ENCODE measurements around the gene NDUFV1.
"Not testable (repeated sequence)": the region's sequence is repeated elsewhere in the genome, so short reads cannot be mapped to it uniquely, and the experiment has no call there.

NDUFV1 gene

GRCh38 chr11:67586568-67587250 is 20.0 kb upstream of the NDUFV1 start:
- Histone ChIP-seq H3K4me1 (ENCODE audit: control insufficient read depth in 2 of 2, insufficient read depth in 1 of 2, low read depth in 1 of 2, low read length in 2 of 2) (peaks cover 13 to 17% of the 10 kb centered on the region in 2 donors), H3K14ac (ENCODE audit: low read length) (no peak overlapping the region), H3K27me3 (ENCODE audit: control insufficient read depth in 3 of 3, insufficient read depth in 3 of 3, low read depth in 1 of 3, low read length in 3 of 3) (peaks cover 0 to 6% (median 6%) of the 10 kb centered on the region in 3 experiments), H3K79me1 (ENCODE audit: low read depth, low read length) (peaks cover 21% of the 10 kb centered on the region), H3K36me3 (replicated peaks in 1 of 2; ENCODE audit: control insufficient read depth in 2 of 2, insufficient read depth in 2 of 2, low read length in 2 of 2) (peaks cover 22 to 43% of the 10 kb centered on the region in 2 donors), H2AFZ (ENCODE audit: low read length) (no peak overlapping the region), H3K9ac (ENCODE audit: low read depth, low read length, poor library complexity) (no peak overlapping the region), H3K4me3 (ENCODE audit: low read length in 2 of 2) (no peak overlapping the region), H3K9me3 (replicated peaks in 1 of 2; ENCODE audit: control insufficient read depth in 2 of 2, insufficient read depth in 1 of 2, low read depth in 1 of 2, low read length in 2 of 2) (peaks cover 0 to 6% of the 10 kb centered on the region in 2 donors), H2BK15ac (ENCODE audit: low read length) (no peak overlapping the region), H3K4ac (ENCODE audit: low read length) (no peak overlapping the region), H3K4me2 (ENCODE audit: insufficient read depth, low read length, poor library complexity, severe bottlenecking) (no peak overlapping the region), H3K18ac (ENCODE audit: low read length) (no peak overlapping the region), H2BK120ac (ENCODE audit: low read depth, low read length) (no peak overlapping the region), H3K27ac (replicated peaks; ENCODE audit: low read length) (no peak overlapping the region), H4K91ac (ENCODE audit: low read depth, low read length, poor library complexity) (no peak overlapping the region), H2BK12ac (ENCODE audit: low read length) (no peak overlapping the region), H4K8ac (ENCODE audit: low read depth, low read length) (no peak overlapping the region), H2AK5ac (ENCODE audit: low read depth, low read length) (no peak overlapping the region), H2BK5ac (ENCODE audit: low read length) (no peak overlapping the region), H3K23ac (ENCODE audit: low read depth, low read length, poor library complexity) (no peak overlapping the region)
- no CpG with 5 or more reads among the region's 5 CpGs for WGBS, 2 donors (ENCODE audit: extremely low coverage in 2 of 2, insufficient read length in 2 of 2, insufficient replicate concordance in 1 of 2)
- no peak for DNase-seq (ENCODE audit: low spot score)

- no CpG with 5 or more reads among the region's 1 CpG for WGBS, 2 donors (ENCODE audit: extremely low coverage in 2 of 2, insufficient read length in 2 of 2, insufficient replicate concordance in 1 of 2)
- H4K91ac ChIP-seq (ENCODE audit: low read depth, low read length, poor library complexity): no peak overlapping the region
Measured at GRCh38 chr11:67588136-67588503, 18.6 kb upstream of the NDUFV1 start.

GRCh38 chr11:67588899-67589415 is 17.8 kb upstream of the NDUFV1 start:
- not testable (repeated sequence) for H4K91ac ChIP-seq (ENCODE audit: low read depth, low read length, poor library complexity); H3K27me3 ChIP-seq (ENCODE audit: control insufficient read depth in 3 of 3, insufficient read depth in 3 of 3, low read depth in 1 of 3, low read length in 3 of 3); H3K27ac ChIP-seq (replicated peaks; ENCODE audit: low read length); H3K4ac ChIP-seq (ENCODE audit: low read length); H3K18ac ChIP-seq (ENCODE audit: low read length); H3K9ac ChIP-seq (ENCODE audit: low read depth, low read length, poor library complexity); H3K4me3 ChIP-seq (ENCODE audit: low read length in 2 of 2); H2AK5ac ChIP-seq (ENCODE audit: low read depth, low read length); H4K8ac ChIP-seq (ENCODE audit: low read depth, low read length); H3K23ac ChIP-seq (ENCODE audit: low read depth, low read length, poor library complexity); H2BK120ac ChIP-seq (ENCODE audit: low read depth, low read length); H3K4me2 ChIP-seq (ENCODE audit: insufficient read depth, low read length, poor library complexity, severe bottlenecking); H2AFZ ChIP-seq (ENCODE audit: low read length); H2BK5ac ChIP-seq (ENCODE audit: low read length); DNase-seq (ENCODE audit: low spot score); H3K14ac ChIP-seq (ENCODE audit: low read length); H2BK12ac ChIP-seq (ENCODE audit: low read length); H3K9me3 ChIP-seq (replicated peaks in 1 of 2; ENCODE audit: control insufficient read depth in 2 of 2, insufficient read depth in 1 of 2, low read depth in 1 of 2, low read length in 2 of 2); H2BK15ac ChIP-seq (ENCODE audit: low read length)
- peaks cover 21% of the 10 kb centered on the region for H3K79me1 ChIP-seq (ENCODE audit: low read depth, low read length)
- peaks cover 22 to 43% of the 10 kb centered on the region in 2 donors for H3K36me3 ChIP-seq (replicated peaks in 1 of 2; ENCODE audit: control insufficient read depth in 2 of 2, insufficient read depth in 2 of 2, low read length in 2 of 2)
- no CpG with 5 or more reads among the region's 11 CpGs for WGBS, 2 donors (ENCODE audit: extremely low coverage in 2 of 2, insufficient read length in 2 of 2, insufficient replicate concordance in 1 of 2)
- peaks cover 7 to 13% of the 10 kb centered on the region in 2 donors for H3K4me1 ChIP-seq (ENCODE audit: control insufficient read depth in 2 of 2, insufficient read depth in 1 of 2, low read depth in 1 of 2, low read length in 2 of 2)

More at GRCh38 chr11:67588136-67588503, 18.6 kb upstream of the NDUFV1 start:
- H3K4me3 ChIP-seq (ENCODE audit: low read length in 2 of 2): no peak overlapping the region
- no peak overlapping the region for H2BK15ac ChIP-seq (ENCODE audit: low read length)
- H3K36me3 ChIP-seq (replicated peaks in 1 of 2; ENCODE audit: control insufficient read depth in 2 of 2, insufficient read depth in 2 of 2, low read length in 2 of 2): peaks cover 22 to 43% of the 10 kb centered on the region in 2 donors
- no peaks in the 10 kb centered on the region for H3K27me3 ChIP-seq (ENCODE audit: control insufficient read depth in 3 of 3, insufficient read depth in 3 of 3, low read depth in 1 of 3, low read length in 3 of 3)
- DNase-seq (ENCODE audit: low spot score): no peak
- no peak overlapping the region for H2BK12ac ChIP-seq (ENCODE audit: low read length)
- H3K4me1 ChIP-seq (ENCODE audit: control insufficient read depth in 2 of 2, insufficient read depth in 1 of 2, low read depth in 1 of 2, low read length in 2 of 2): peaks cover 7 to 13% of the 10 kb centered on the region in 2 donors
- no peak overlapping the region for H3K4ac ChIP-seq (ENCODE audit: low read length)
- H3K9me3 ChIP-seq (replicated peaks in 1 of 2; ENCODE audit: control insufficient read depth in 2 of 2, insufficient read depth in 1 of 2, low read depth in 1 of 2, low read length in 2 of 2): peaks cover 0 to 6% of the 10 kb centered on the region in 2 donors
- H3K14ac ChIP-seq (ENCODE audit: low read length): no peak overlapping the region
- H3K18ac ChIP-seq (ENCODE audit: low read length): no peak overlapping the region
- H2BK120ac ChIP-seq (ENCODE audit: low read depth, low read length): no peak overlapping the region
- H2AFZ ChIP-seq (ENCODE audit: low read length): no peak overlapping the region
- no peak overlapping the region for H2BK5ac ChIP-seq (ENCODE audit: low read length)
- H3K79me1 ChIP-seq (ENCODE audit: low read depth, low read length): peaks cover 21% of the 10 kb centered on the region
- no peak overlapping the region for H3K9ac ChIP-seq (ENCODE audit: low read depth, low read length, poor library complexity)
- no peak overlapping the region for H3K4me2 ChIP-seq (ENCODE audit: insufficient read depth, low read length, poor library complexity, severe bottlenecking)
- no peak overlapping the region for H3K27ac ChIP-seq (replicated peaks; ENCODE audit: low read length)
- no peak overlapping the region for H2AK5ac ChIP-seq (ENCODE audit: low read depth, low read length)
- no peak overlapping the region for H4K8ac ChIP-seq (ENCODE audit: low read depth, low read length)
- H3K23ac ChIP-seq (ENCODE audit: low read depth, low read length, poor library complexity): no peak overlapping the region

GRCh38 chr11:67592880-67593564 is 13.7 kb upstream of the NDUFV1 start:
- Histone ChIP-seq H3K9me3 (replicated peaks in 1 of 2; ENCODE audit: control insufficient read depth in 2 of 2, insufficient read depth in 1 of 2, low read depth in 1 of 2, low read length in 2 of 2) (peaks cover 0 to 3% of the 10 kb centered on the region in 2 donors), H3K18ac (ENCODE audit: low read length) (no peak overlapping the region), H4K91ac (ENCODE audit: low read depth, low read length, poor library complexity) (no peak overlapping the region), H3K14ac (ENCODE audit: low read length) (no peak overlapping the region), H2BK12ac (ENCODE audit: low read length) (no peak overlapping the region), H3K4me2 (ENCODE audit: insufficient read depth, low read length, poor library complexity, severe bottlenecking) (no peak overlapping the region), H3K79me1 (ENCODE audit: low read depth, low read length) (no peaks in the 10 kb centered on the region), H3K4me1 (ENCODE audit: control insufficient read depth in 2 of 2, insufficient read depth in 1 of 2, low read depth in 1 of 2, low read length in 2 of 2) (no peaks in the 10 kb centered on the region), H2BK120ac (ENCODE audit: low read depth, low read length) (no peak overlapping the region), H3K9ac (ENCODE audit: low read depth, low read length, poor library complexity) (no peak overlapping the region), H3K4me3 (ENCODE audit: low read length in 2 of 2) (no peak overlapping the region), H4K8ac (ENCODE audit: low read depth, low read length) (no peak overlapping the region), H3K36me3 (replicated peaks in 1 of 2; ENCODE audit: control insufficient read depth in 2 of 2, insufficient read depth in 2 of 2, low read length in 2 of 2) (peaks cover 2 to 8% of the 10 kb centered on the region in 2 donors), H2BK5ac (ENCODE audit: low read length) (no peak overlapping the region), H2BK15ac (ENCODE audit: low read length) (no peak overlapping the region), H2AFZ (ENCODE audit: low read length) (no peak overlapping the region), H3K27me3 (ENCODE audit: control insufficient read depth in 3 of 3, insufficient read depth in 3 of 3, low read depth in 1 of 3, low read length in 3 of 3) (no peaks in the 10 kb centered on the region), H3K27ac (replicated peaks; ENCODE audit: low read length) (no peak overlapping the region), H3K23ac (ENCODE audit: low read depth, low read length, poor library complexity) (no peak overlapping the region), H2AK5ac (ENCODE audit: low read depth, low read length) (no peak overlapping the region), H3K4ac (ENCODE audit: low read length) (no peak overlapping the region)
- no peak for DNase-seq (ENCODE audit: low spot score)
- WGBS, 2 donors (ENCODE audit: extremely low coverage in 2 of 2, insufficient read length in 2 of 2, insufficient replicate concordance in 1 of 2): no CpG with 5 or more reads among the region's 12 CpGs
